ENCODE data around the gene CAPN15. TPM values are rescaled to one million over a fixed set of nuclear protein-coding genes. Genes with fewer than 3 reads are reported as not detected.

CAPN15 gene
- total RNA-seq, 4 donors from 2014 or later, result 24.9 to 44.7 (median 43.3) TPM

GRCh38 chr16:495127-495748 lies 32.3 kb upstream of the CAPN15 start:
- Histone ChIP-seq H3K36me3 (peaks cover 10 to 81% (median 48%) of the 10 kb centered on the region in 4 donors), H3K4me1 (no peaks in the 10 kb centered on the region), H3K27ac (replicated peaks in 1 of 4) (no peak overlapping the region), H3K27me3 (no peaks in the 10 kb centered on the region), H3K4me3 (no peak overlapping the region), H3K9me3 (no peaks in the 10 kb centered on the region)
- 72% methylated on average over 8 of the region's 11 CpGs for WGBS
- no peak for DNase-seq (ENCODE audit: extremely low spot score)
- TF ChIP-seq POLR2AphosphoS5 (IDR thresholded peaks at IDR 0.05), result no peak
- no peak for TF ChIP-seq EP300 (IDR thresholded peaks at IDR 0.05)
- peak in 2 of 3 experiments; percentile 14 to 42 for TF ChIP-seq CTCF (IDR thresholded peaks at IDR 0.05)
- intact Hi-C loops (cut with DNase I), result no loop called here

GRCh38 chr16:496097-496886 lies 31.2 kb upstream of the CAPN15 start:
- 81% methylated on average over 21 of the region's 21 CpGs for WGBS
- H3K27ac ChIP-seq (replicated peaks in 1 of 4), result no peak overlapping the region
- H3K4me3 ChIP-seq, result no peak overlapping the region
- no peaks in the 10 kb centered on the region for H3K9me3 ChIP-seq
- no peak for DNase-seq (ENCODE audit: extremely low spot score)
- H3K36me3 ChIP-seq, result peaks cover under 1 to 71% (median 37%) of the 10 kb centered on the region in 4 donors
- no peaks in the 10 kb centered on the region for H3K4me1 ChIP-seq
- TF ChIP-seq POLR2A (IDR thresholded peaks at IDR 0.05; ENCODE audit: low read depth), result no peak
- TF ChIP-seq CTCF (IDR thresholded peaks at IDR 0.05), result no peak
- TF ChIP-seq POLR2AphosphoS5 (IDR thresholded peaks at IDR 0.05), result no peak
- no peak for TF ChIP-seq EP300 (IDR thresholded peaks at IDR 0.05)
- H3K27me3 ChIP-seq, result no peaks in the 10 kb centered on the region
- intact Hi-C loops (cut with DNase I), result no loop called here

- 86% methylated on average over 11 of the region's 11 CpGs for WGBS
- Histone ChIP-seq H3K36me3 (peaks cover 0 to 66% (median 31%) of the 10 kb centered on the region in 4 donors), H3K27me3 (no peaks in the 10 kb centered on the region), H3K9me3 (no peaks in the 10 kb centered on the region), H3K4me1 (no peaks in the 10 kb centered on the region), H3K4me3 (no peak overlapping the region), H3K27ac (replicated peaks in 1 of 4) (no peak overlapping the region)
- intact Hi-C loops (cut with DNase I), result no loop called here
- no peak for DNase-seq (ENCODE audit: extremely low spot score)
- TF ChIP-seq EP300 (IDR thresholded peaks at IDR 0.05), result no peak
- no peak for TF ChIP-seq CTCF (IDR thresholded peaks at IDR 0.05)
- TF ChIP-seq POLR2AphosphoS5 (IDR thresholded peaks at IDR 0.05), result no peak
- no peak for TF ChIP-seq POLR2A (IDR thresholded peaks at IDR 0.05; ENCODE audit: low read depth)
These were observed 30.3 kb upstream of the CAPN15 start for GRCh38 chr16:497258-497657.

- intact Hi-C loops (cut with DNase I), result no loop called here
- Histone ChIP-seq H3K27me3 (no peaks in the 10 kb centered on the region), H3K4me3 (no peak overlapping the region), H3K36me3 (peaks cover 0 to 66% (median 32%) of the 10 kb centered on the region in 4 donors), H3K9me3 (no peaks in the 10 kb centered on the region), H3K4me1 (no peaks in the 10 kb centered on the region), H3K27ac (replicated peaks in 1 of 4) (no peak overlapping the region)
- WGBS, result 85% methylated on average over 10 of the region's 12 CpGs
- TF ChIP-seq EP300 (IDR thresholded peaks at IDR 0.05) (no peak), POLR2AphosphoS5 (IDR thresholded peaks at IDR 0.05) (no peak)
- no peak for DNase-seq (ENCODE audit: extremely low spot score)
These were observed 27.6 kb upstream of the CAPN15 start for GRCh38 chr16:499924-500323.

- 81% methylated on average over 12 of the region's 12 CpGs for WGBS
- H3K27ac ChIP-seq (replicated peaks in 1 of 4), result no peak overlapping the region
- no peaks in the 10 kb centered on the region for H3K9me3 ChIP-seq
- no peak for DNase-seq (ENCODE audit: extremely low spot score)
- intact Hi-C loops (cut with DNase I), result no loop called here
- no peak for TF ChIP-seq CTCF (IDR thresholded peaks at IDR 0.05)
- TF ChIP-seq EP300 (IDR thresholded peaks at IDR 0.05), result no peak
- no peak for TF ChIP-seq POLR2AphosphoS5 (IDR thresholded peaks at IDR 0.05)
- no peak for TF ChIP-seq POLR2A (IDR thresholded peaks at IDR 0.05; ENCODE audit: low read depth)
- H3K36me3 ChIP-seq, result peaks cover 0 to 69% (median 39%) of the 10 kb centered on the region in 4 donors
- H3K4me1 ChIP-seq, result no peaks in the 10 kb centered on the region
- no peak overlapping the region for H3K4me3 ChIP-seq
- no peaks in the 10 kb centered on the region for H3K27me3 ChIP-seq
These were observed 26.8 kb upstream of the CAPN15 start for GRCh38 chr16:500709-501108.

All from esophagus muscularis mucosa (tissue), 4 donors.